GM13977 (cell line): Measurements from ENCODE around the gene LIMS1.

Experiments
- DNase-seq: peaks from one replicate; pipeline ENCODE4 v3.0.0; 2012; ENCODE audit warnings: low spot score
- in situ Hi-C: fragments of 300-500 bp; cut with MboI; formaldehyde crosslinking; loops from one replicate; pipeline ENCODE4 v1.12.0; 2022; ENCODE audit warnings: low sequenced_read_pairs, low pct_unique_long_range_greater_than_20kb, mixed read lengths, inconsistent platforms; ENCODE audit not compliant: unreplicated experiment
- TF ChIP-seq, protein P1 (sequence below): IDR thresholded peaks from 2 replicates; pipeline ENCODE4 v1.5.1; 2012; ENCODE audit warnings: mild to moderate bottlenecking, control low read depth; ENCODE audit not compliant: insufficient read depth; ENCODE audit errors: extremely low read depth, missing control alignments

The LIMS1 gene

DNA sequence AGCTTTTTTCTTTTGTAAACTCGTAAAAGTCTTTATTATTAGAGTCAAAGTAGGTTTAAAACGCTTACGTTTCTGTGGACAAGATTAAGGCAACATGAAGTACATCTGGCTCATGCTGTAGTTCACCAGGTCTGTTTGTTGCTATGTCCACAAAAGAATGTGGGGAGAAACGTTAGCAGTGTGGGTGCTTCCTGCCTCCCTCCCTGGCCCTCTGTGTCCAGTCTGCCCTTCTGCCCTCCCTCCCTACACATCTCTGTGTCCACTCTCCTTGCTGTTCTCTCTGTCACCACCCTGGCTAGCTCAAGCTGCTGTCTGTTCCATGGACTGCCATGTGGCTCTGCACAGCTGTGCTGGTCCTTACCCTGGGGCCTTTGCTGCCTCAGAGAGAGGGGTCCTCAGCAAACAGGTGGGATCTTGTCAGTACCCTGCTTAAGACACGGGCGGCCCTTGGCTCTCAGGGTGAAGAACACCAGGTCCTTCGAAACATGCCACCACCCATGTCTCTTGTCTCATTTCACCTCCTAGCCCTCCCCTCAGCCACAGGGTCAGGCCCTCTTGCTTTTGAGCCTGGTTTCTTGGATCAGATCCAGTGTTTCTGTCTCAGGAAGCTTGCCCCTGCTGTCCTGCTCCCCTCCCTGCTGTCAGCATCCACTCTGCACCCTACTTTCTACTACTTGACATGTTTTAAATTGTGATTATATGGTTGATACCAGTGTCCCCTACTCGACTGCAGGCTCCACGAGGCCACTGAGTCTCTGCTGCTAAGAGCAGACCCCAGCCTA lies 79.2 kb downstream of the LIMS1 start:
- DNase-seq = no peak
- TF ChIP-seq, protein P1, sequence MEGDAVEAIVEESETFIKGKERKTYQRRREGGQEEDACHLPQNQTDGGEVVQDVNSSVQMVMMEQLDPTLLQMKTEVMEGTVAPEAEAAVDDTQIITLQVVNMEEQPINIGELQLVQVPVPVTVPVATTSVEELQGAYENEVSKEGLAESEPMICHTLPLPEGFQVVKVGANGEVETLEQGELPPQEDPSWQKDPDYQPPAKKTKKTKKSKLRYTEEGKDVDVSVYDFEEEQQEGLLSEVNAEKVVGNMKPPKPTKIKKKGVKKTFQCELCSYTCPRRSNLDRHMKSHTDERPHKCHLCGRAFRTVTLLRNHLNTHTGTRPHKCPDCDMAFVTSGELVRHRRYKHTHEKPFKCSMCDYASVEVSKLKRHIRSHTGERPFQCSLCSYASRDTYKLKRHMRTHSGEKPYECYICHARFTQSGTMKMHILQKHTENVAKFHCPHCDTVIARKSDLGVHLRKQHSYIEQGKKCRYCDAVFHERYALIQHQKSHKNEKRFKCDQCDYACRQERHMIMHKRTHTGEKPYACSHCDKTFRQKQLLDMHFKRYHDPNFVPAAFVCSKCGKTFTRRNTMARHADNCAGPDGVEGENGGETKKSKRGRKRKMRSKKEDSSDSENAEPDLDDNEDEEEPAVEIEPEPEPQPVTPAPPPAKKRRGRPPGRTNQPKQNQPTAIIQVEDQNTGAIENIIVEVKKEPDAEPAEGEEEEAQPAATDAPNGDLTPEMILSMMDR = no peak
- in situ Hi-C loops = no loop called here

DNA sequence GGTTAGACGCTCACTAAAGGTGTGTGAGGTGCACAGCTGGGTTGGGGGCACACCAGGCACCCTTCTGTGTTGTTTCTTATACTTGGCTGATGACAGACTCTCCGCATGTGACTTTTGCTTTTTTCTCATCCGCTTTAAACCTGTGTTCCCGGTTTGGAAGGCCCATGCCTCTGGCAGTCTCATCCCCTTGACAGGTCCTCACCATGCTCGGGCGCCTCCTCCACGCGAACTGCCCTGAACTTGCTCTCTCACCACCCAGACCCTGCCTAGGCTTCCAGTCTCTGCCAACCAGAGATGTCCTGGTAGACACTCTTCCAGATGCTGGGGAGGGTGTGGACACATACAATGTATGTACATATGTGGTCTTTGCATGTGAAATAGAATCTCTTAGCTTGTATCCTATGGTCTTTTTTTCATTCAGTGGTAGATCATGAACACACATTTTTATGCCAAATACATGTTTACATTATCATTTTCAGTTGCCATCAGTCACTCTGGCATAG lies 79.8 kb downstream of the LIMS1 start:
- DNase-seq = no peak
- in situ Hi-C loops = no loop called here
- TF ChIP-seq, protein P1 = no peak

DNA sequence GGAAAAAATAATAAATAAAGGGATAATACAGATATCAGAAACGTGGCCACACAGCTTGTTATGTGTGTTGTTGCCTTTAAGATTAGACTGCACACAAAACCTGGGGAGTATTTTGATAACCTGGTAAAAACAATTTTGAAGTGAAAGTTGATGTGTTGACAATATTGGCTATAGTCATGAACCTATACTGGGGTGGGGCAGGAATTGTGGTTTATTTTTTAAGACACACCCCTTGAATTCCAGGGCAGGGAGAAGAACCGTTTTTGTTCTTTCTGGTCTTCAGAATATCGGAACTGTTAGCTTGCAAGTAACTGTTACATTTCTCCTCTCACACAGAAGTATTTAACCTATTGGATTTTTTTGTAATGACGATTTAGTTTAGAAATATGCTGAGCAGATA lies 80.4 kb downstream of the LIMS1 start:
- TF ChIP-seq, protein P1 = no peak
- in situ Hi-C loops = no loop called here
- DNase-seq = no peak

DNA sequence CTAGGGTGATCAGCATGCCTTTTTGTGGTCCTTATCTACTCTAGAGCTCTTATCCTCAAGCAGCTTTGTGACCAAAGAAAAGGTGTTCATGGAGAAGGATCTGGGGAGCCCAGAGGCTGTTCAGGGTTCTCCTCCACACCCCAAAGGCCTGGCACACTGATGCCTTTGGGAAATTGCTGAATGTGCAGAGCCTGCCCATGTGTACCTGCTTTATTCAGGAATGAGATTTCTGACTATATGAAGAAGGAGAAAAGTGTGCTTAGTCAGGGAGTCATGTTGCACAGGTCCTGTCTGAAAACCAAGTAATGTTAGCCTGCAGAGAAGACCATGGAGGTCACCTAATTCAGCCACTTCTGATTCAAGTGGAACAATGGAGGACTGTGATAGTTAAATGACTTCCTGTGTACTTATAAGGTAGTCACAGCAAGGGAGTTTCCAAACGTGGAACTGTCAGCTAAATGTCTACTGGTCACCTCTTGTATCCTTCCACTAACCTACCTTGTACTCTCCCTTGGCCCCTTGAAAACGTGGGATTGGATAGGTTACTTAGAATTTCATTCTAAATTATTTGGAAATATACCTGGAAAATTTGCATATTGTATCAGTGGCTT lies 81.3 kb downstream of the LIMS1 start:
- in situ Hi-C loops = no loop called here
- TF ChIP-seq, protein P1 = no peak
- DNase-seq = no peak

DNA sequence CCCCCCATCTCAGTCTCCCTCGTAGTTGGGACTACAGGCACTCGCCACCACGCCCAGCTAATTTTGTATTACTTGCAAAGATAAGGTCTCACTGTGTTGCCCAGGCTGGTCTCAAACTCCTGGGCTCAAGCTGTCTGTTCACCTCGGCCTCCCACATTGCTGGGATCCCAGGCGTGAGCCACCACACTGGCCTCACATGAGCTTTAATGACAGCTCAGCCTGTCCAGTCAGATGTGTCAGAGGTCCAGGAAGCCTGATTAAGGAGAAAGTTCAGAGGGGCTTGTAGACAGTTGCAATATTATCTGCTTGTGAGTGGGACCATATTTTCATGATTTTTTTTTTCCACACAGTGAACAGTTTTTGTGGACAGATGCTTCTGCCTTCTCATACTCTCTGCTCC lies 82.0 kb downstream of the LIMS1 start:
- in situ Hi-C loops = no loop called here

DNA sequence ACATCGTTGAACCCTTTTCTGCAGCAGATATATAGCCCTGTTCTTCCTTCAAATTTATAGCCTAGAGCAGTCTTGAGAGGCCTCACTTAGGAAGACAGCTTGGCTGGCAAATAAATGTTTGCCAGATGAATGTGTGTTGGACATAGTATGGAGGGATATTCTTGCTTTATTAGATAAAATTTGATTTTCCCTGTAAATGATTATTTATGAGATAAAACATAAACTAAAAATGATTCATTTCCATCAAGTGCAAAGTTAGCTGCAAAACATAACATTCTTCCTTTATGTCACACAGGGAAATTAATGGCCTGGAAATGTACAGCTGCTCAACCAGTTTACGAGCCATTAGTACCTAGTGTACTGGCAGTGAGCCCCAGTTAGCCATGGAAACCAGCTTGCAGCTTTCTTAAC lies 82.5 kb downstream of the LIMS1 start:
- in situ Hi-C loops = no loop called here
- TF ChIP-seq, protein P1 = no peak
- DNase-seq = no peak

More for the DNA sequence above, 82.0 kb downstream of the LIMS1 start:
- TF ChIP-seq, protein P1 = no peak
- DNase-seq = no peak
